SK-N-SH (cell line): Measurements from ENCODE around the gene UPB1. TPM values are rescaled to one million over a fixed set of nuclear protein-coding genes. Genes with fewer than 3 reads are reported as not detected.
"Not testable (repeated sequence)": the region's sequence is repeated elsewhere in the genome, so short reads cannot be mapped to it uniquely, and the experiment has no call there.

Source experiments
- CTCF ChIA-PET: fragments of 300-600, 350-600 bp; formaldehyde crosslinking; extraction: SDS; loops from one replicate; lab custom pipeline; 2021; lab: Yijun Ruan, JAX
- POLR2A ChIA-PET: fragments of 350-600 bp; sonication (Branson Sonifier 250); formaldehyde crosslinking; extraction: SDS; loops from one replicate; lab custom pipeline; 2020; ENCODE audit warnings: antibody characterized with exemption, inconsistent platforms; lab: Yijun Ruan, JAX
- DNase-seq: peaks from one replicate; pipeline ENCODE4 v3.0.0; 2012
- H2AFZ ChIP-seq: fragments of 200-600 bp; sonication (generic); 2 replicates; pipeline ENCODE4 v1.8.1; 2016; ENCODE audit warnings: antibody characterized with exemption, mild to moderate bottlenecking, low read depth
- H3F3A ChIP-seq: fragments of 200-600 bp; sonication (generic); replicated peaks from 2 replicates; pipeline ENCODE3; 2016; ENCODE audit warnings: antibody characterized with exemption, mild to moderate bottlenecking; ENCODE audit not compliant: insufficient read depth
- H3K27ac ChIP-seq, 2 experiments: fragments of 200-500 bp in 1 of 2; fragments of 200-600 bp in 1 of 2; sonication (Bioruptor generic) in 1 of 2; sonication (generic), shearing (Covaris generic) in 1 of 2; 2 replicates each; pipeline versions ENCODE4 v1.5.1 to v1.6.1; 2014 to 2016; ENCODE audit warnings: low read depth in 2 of 2, inconsistent platforms in 1 of 2, low read length in 1 of 2, mild to moderate bottlenecking in 1 of 2, mixed read lengths in 1 of 2
- H3K27me3 ChIP-seq: fragments of 200-600 bp; sonication (generic), shearing (Covaris generic); 2 replicates; pipeline ENCODE4 v1.6.1; 2016; ENCODE audit warnings: mixed run types; ENCODE audit not compliant: insufficient read depth
- H3K36me3 ChIP-seq, 2 experiments: fragments of 200-500 bp in 1 of 2; fragments of 200-600 bp in 1 of 2; sonication (Bioruptor generic) in 1 of 2; sonication (generic) in 1 of 2; replicated peaks in 1 of 2; 2 replicates each; pipeline versions ENCODE3 to v1.5.1; 2014 to 2016; ENCODE audit warnings: low read length in 1 of 2, mild to moderate bottlenecking in 1 of 2; ENCODE audit not compliant: insufficient read depth in 2 of 2, control insufficient read depth in 1 of 2
- H3K4me1 ChIP-seq, 2 experiments: fragments of 200-500 bp in 1 of 2; fragments of 200-600 bp in 1 of 2; sonication (Bioruptor generic) in 1 of 2; sonication (generic), shearing (Covaris generic) in 1 of 2; 2 replicates each; pipeline versions ENCODE4 v1.5.1 to v1.6.1; 2014 to 2016; ENCODE audit warnings: low read depth in 1 of 2, low read length in 1 of 2, mixed run types in 1 of 2; ENCODE audit not compliant: insufficient read depth in 2 of 2, control insufficient read depth in 1 of 2
- H3K4me2 ChIP-seq: fragments of 200-600 bp; sonication (generic), shearing (Covaris generic); 2 replicates; pipeline ENCODE4 v1.6.1; 2017; ENCODE audit warnings: mixed run types
- H3K4me3 ChIP-seq, 2 experiments: fragments of 200-500 bp in 1 of 2; fragments of 200-600 bp in 1 of 2; sonication (Bioruptor generic) in 1 of 2; sonication (generic), shearing (Covaris generic) in 1 of 2; 2 replicates each; pipeline versions ENCODE4 v1.5.1 to v1.8.1; 2014 to 2016; ENCODE audit warnings: low read depth in 2 of 2, inconsistent platforms in 1 of 2, low read length in 1 of 2, mild to moderate bottlenecking in 1 of 2, mixed read lengths in 1 of 2, moderate library complexity in 1 of 2
- H3K79me2 ChIP-seq: fragments of 200-600 bp; sonication (generic); 2 replicates; pipeline ENCODE4 v1.8.1; 2017; ENCODE audit warnings: mild to moderate bottlenecking; ENCODE audit not compliant: insufficient read depth
- H3K9ac ChIP-seq: fragments of 200-600 bp; sonication (generic); 2 replicates; pipeline ENCODE4 v1.6.1; 2017; ENCODE audit warnings: mixed run types
- H3K9me2 ChIP-seq: fragments of 200-600 bp; sonication (generic); 2 replicates; pipeline ENCODE4 v1.6.1; 2017; ENCODE audit warnings: mixed run types
- H3K9me3 ChIP-seq: fragments of 200-600 bp; sonication (generic); 2 replicates; pipeline ENCODE4 v1.6.1; 2017; ENCODE audit warnings: mixed run types, mild to moderate bottlenecking, moderate library complexity
- H4K20me1 ChIP-seq: fragments of 200-600 bp; sonication (generic); 2 replicates; pipeline ENCODE4 v1.6.1; 2017; ENCODE audit warnings: mild to moderate bottlenecking, mixed run types; ENCODE audit not compliant: insufficient read depth
- CTCF ChIP-seq: fragments of 200-600 bp; sonication (generic); IDR thresholded peaks from 2 replicates; pipeline ENCODE4 v1.6.1; 2017; ENCODE audit warnings: antibody characterized with exemption, mild to moderate bottlenecking, moderate library complexity
- EZH2phosphoT487 ChIP-seq: fragments of 200-600 bp; sonication (generic); IDR thresholded peaks from 2 replicates; pipeline ENCODE4 v1.6.1; 2017; ENCODE audit warnings: low read depth, mixed run types, mild to moderate bottlenecking, antibody characterized with exemption, moderate library complexity, borderline replicate concordance
- MAX ChIP-seq: IDR thresholded peaks from 2 replicates; pipeline ENCODE4 v1.4.0; 2012; ENCODE audit warnings: low read depth
- NFIC ChIP-seq: IDR thresholded peaks from 2 replicates; pipeline ENCODE4 v1.4.0; 2012; ENCODE audit warnings: borderline replicate concordance
- PBX3 ChIP-seq: IDR thresholded peaks from 2 replicates; pipeline ENCODE4; 2012
- POLR2AphosphoS5 ChIP-seq: IDR thresholded peaks from 2 replicates; pipeline ENCODE4 v1.6.1; 2012; ENCODE audit warnings: low read depth, low read length
- RCOR1 ChIP-seq: fragments of 150-350 bp; IDR thresholded peaks from 2 replicates; pipeline ENCODE4 v1.6.1; 2017; ENCODE audit warnings: antibody characterized with exemption, low read length
- RFX5 ChIP-seq: IDR thresholded peaks from 2 replicates; pipeline ENCODE4 v1.6.1; 2012; ENCODE audit warnings: mild to moderate bottlenecking, improper control_type of control experiment, low read length
- TAF1 ChIP-seq: IDR thresholded peaks from 2 replicates; pipeline ENCODE4 v1.6.1; 2012; ENCODE audit warnings: low read depth, mild to moderate bottlenecking, low read length, moderate library complexity, borderline replicate concordance
- TEAD4 ChIP-seq: IDR thresholded peaks from 2 replicates; pipeline ENCODE4 v1.4.0; 2012; ENCODE audit warnings: mild to moderate bottlenecking, borderline replicate concordance; ENCODE audit not compliant: insufficient read depth
- YY1 ChIP-seq: IDR thresholded peaks from 2 replicates; pipeline ENCODE4 v1.4.0; 2012; ENCODE audit warnings: low read depth, mild to moderate bottlenecking
- ZBTB33 ChIP-seq: IDR thresholded peaks from 2 replicates; pipeline ENCODE4 v1.4.0; 2012; ENCODE audit warnings: low read depth, borderline replicate concordance
- WGBS: methylation state at CpG from one replicate; pipeline ENCODE4 v1.1.6; 2017; ENCODE audit warnings: low lambda C conversion rate; 5-methylcytosine and 5-hydroxymethylcytosine counted together
- polyA plus RNA-seq, 3 experiments: library from polyadenylated mRNA; depleted of rRNA; stranded (reverse); fragments of >200 nt; gene quantifications; 2 replicates each; pipeline ENCODE4 v1.2.3, GENCODE V29; 2012

Gene UPB1
- polyA plus RNA-seq, 1 of the 3 experiments (the other 2 are of a cell fraction), result 0.30 TPM

GRCh38 chr22:24529898-24530297 is 34.8 kb downstream of the UPB1 start:
- Histone ChIP-seq H3K36me3 (no peaks in the 10 kb centered on the region), H3K4me2 (no peak overlapping the region), H3K27ac (no peak overlapping the region), H3K9me2 (no peaks in the 10 kb centered on the region), H3K4me1 (peaks cover 0 to 11% of the 10 kb centered on the region in 2 experiments; a peak in 1 of 4 replicates), H3K27me3 (no peaks in the 10 kb centered on the region), H3K9ac (no peak overlapping the region), H2AFZ (no peak overlapping the region), H3K79me2 (no peaks in the 10 kb centered on the region), H3F3A (no peaks in the 10 kb centered on the region), H4K20me1 (no peaks in the 10 kb centered on the region), H3K9me3 (no peaks in the 10 kb centered on the region), H3K4me3 (no peak overlapping the region)
- TF ChIP-seq RFX5 (no peak), TEAD4 (no peak), NFIC (no peak)
- ChIA-PET CTCF (interaction anchor here (1.4 to 2.1 kb wide), 3 partner anchors 15 to 340 kb away, joined by 3 to 6 read pairs (median 4); no protein-coding TSS in a partner anchor), POLR2A (interaction anchor here (0.7 kb wide), 1 partner anchor 15 kb away, joined by 3 read pairs; no protein-coding TSS in a partner anchor)
- DNase-seq, result no peak
- WGBS, result 83% methylated on average over 2 of the region's 2 CpGs

- not testable (repeated sequence) for H3K36me3 ChIP-seq, H3K9ac ChIP-seq, DNase-seq, H3K4me2 ChIP-seq, H3K79me2 ChIP-seq, H2AFZ ChIP-seq, H3K9me3 ChIP-seq, H3K4me3 ChIP-seq, H3F3A ChIP-seq, H3K9me2 ChIP-seq, H3K27ac ChIP-seq, H3K27me3 ChIP-seq, H4K20me1 ChIP-seq, H3K4me1 ChIP-seq
- 88% methylated on average over 3 of the region's 3 CpGs for WGBS
- ChIA-PET POLR2A (interaction anchor here (0.7 to 1.0 kb wide), 2 partner anchors 14 to 31 kb away, joined by 3 read pairs; no protein-coding TSS in a partner anchor), CTCF (interaction anchor here (0.6 to 2.1 kb wide), 4 partner anchors 13 to 341 kb away, joined by 3 to 6 read pairs (median 4); no protein-coding TSS in a partner anchor)
Observed at GRCh38 chr22:24530968-24531367, 35.8 kb downstream of the UPB1 start.

GRCh38 chr22:24532075-24532474 is 36.9 kb downstream of the UPB1 start:
- no peak overlapping the region for H3K9ac ChIP-seq
- no peaks in the 10 kb centered on the region for H3K36me3 ChIP-seq
- CTCF ChIA-PET, result interaction anchor here (1.0 kb wide), 1 partner anchor 342 kb away, joined by 5 read pairs; no protein-coding TSS in a partner anchor
- H4K20me1 ChIP-seq, result no peaks in the 10 kb centered on the region
- no peak overlapping the region for H2AFZ ChIP-seq
- H3F3A ChIP-seq, result no peaks in the 10 kb centered on the region
- no peaks in the 10 kb centered on the region for H3K9me3 ChIP-seq
- H3K9me2 ChIP-seq, result no peaks in the 10 kb centered on the region
- no peaks in the 10 kb centered on the region for H3K27me3 ChIP-seq
- no peaks in the 10 kb centered on the region for H3K4me1 ChIP-seq
- TF ChIP-seq MAX (no peak), YY1 (no peak), ZBTB33 (no peak), RCOR1 (no peak), RFX5 (no peak), TAF1 (no peak), CTCF (no peak), PBX3 (no peak), POLR2AphosphoS5 (no peak), EZH2phosphoT487 (no peak)
- TF ChIP-seq, all 33 proteins: peak for 0
- WGBS, result 92% methylated on average over 1 of the region's 1 CpG
- Histone ChIP-seq H3K27ac (no peak overlapping the region), H3K4me2 (no peak overlapping the region), H3K79me2 (no peaks in the 10 kb centered on the region), H3K4me3 (no peak overlapping the region)
- DNase-seq, result no peak
- POLR2A ChIA-PET, result no interaction called here
